MM.1S (cell line): ENCODE data around the gene FER.

ENCODE experiments used
- DNase-seq: peaks from one replicate; pipeline ENCODE4 v3.0.0-alpha.2; 2015
- H2AFZ ChIP-seq: fragments of 300-600 bp; sonication (generic); 2 replicates; pipeline ENCODE4 v1.6.0; 2016; ENCODE audit warnings: antibody characterized with exemption, low read length
- H3F3A ChIP-seq: fragments of 300-600 bp; sonication (generic); 2 replicates; pipeline ENCODE4 v1.6.1; 2016; ENCODE audit warnings: mild to moderate bottlenecking, antibody characterized with exemption, low read length, moderate library complexity, mixed read lengths; ENCODE audit not compliant: insufficient read depth
- H3K27ac ChIP-seq: fragments of 300-600 bp; sonication (generic); 2 replicates; pipeline ENCODE4 v1.5.1; 2016; ENCODE audit warnings: mild to moderate bottlenecking, low read length
- H3K27me3 ChIP-seq: fragments of 300-600 bp; sonication (generic); replicated peaks from 2 replicates; pipeline ENCODE4 v1.6.0; 2016; ENCODE audit warnings: low read length; ENCODE audit not compliant: insufficient read depth
- H3K36me3 ChIP-seq: fragments of 300-600 bp; sonication (generic); replicated peaks from 2 replicates; pipeline ENCODE4 v1.6.1; 2016; ENCODE audit warnings: mild to moderate bottlenecking, low read length, mixed read lengths; ENCODE audit not compliant: insufficient read depth
- H3K4me1 ChIP-seq: fragments of 300-600 bp; sonication (generic); 2 replicates; pipeline ENCODE4 v1.6.1; 2016; ENCODE audit warnings: low read length, mixed read lengths
- H3K4me2 ChIP-seq: fragments of 300-600 bp; sonication (generic); 2 replicates; pipeline ENCODE4 v1.6.0; 2016; ENCODE audit warnings: low read depth, low read length
- H3K4me3 ChIP-seq: fragments of 300-600 bp; sonication (generic); 2 replicates; pipeline ENCODE4 v1.5.1; 2016; ENCODE audit warnings: low read length, mixed read lengths
- H3K79me2 ChIP-seq: fragments of 300-600 bp; sonication (generic); 2 replicates; pipeline ENCODE4 v1.6.1; 2016; ENCODE audit warnings: mixed run types, low read length, mixed read lengths
- H3K9ac ChIP-seq: fragments of 300-600 bp; sonication (generic); 2 replicates; pipeline ENCODE4 v1.6.1; 2016; ENCODE audit warnings: low read length, mixed read lengths
- H3K9me2 ChIP-seq: fragments of 300-600 bp; sonication (generic); replicated peaks from 2 replicates; pipeline ENCODE4 v1.6.1; 2016; ENCODE audit warnings: mild to moderate bottlenecking, low read length, mixed read lengths; ENCODE audit not compliant: insufficient read depth
- H3K9me3 ChIP-seq: fragments of 300-600 bp; sonication (generic); replicated peaks from 2 replicates; pipeline ENCODE4 v1.6.1; 2016; ENCODE audit warnings: mild to moderate bottlenecking, low read length, mixed read lengths; ENCODE audit not compliant: insufficient read depth
- H4K20me1 ChIP-seq: fragments of 300-600 bp; sonication (generic); 2 replicates; pipeline ENCODE4 v1.6.1; 2016; ENCODE audit warnings: mild to moderate bottlenecking, low read length, moderate library complexity, mixed read lengths; ENCODE audit not compliant: insufficient read depth
- EZH2 ChIP-seq: fragments of 300-600 bp; sonication (generic); optimal IDR thresholded peaks from 2 replicates; pipeline ENCODE3; 2017; ENCODE audit warnings: low read depth, mild to moderate bottlenecking, antibody characterized with exemption, low read length, mixed read lengths
- EZH2phosphoT487 ChIP-seq: fragments of 300-600 bp; sonication (generic); IDR thresholded peaks from 2 replicates; pipeline ENCODE4 v1.6.1; 2018; ENCODE audit warnings: antibody characterized with exemption, low read length
- TF ChIP-seq, protein P1 (sequence below): fragments of 300-600 bp; sonication (generic); IDR thresholded peaks from 2 replicates; pipeline ENCODE4 v1.5.1; 2016; ENCODE audit warnings: antibody characterized with exemption, low read length, mixed read lengths

FER gene

DNA sequence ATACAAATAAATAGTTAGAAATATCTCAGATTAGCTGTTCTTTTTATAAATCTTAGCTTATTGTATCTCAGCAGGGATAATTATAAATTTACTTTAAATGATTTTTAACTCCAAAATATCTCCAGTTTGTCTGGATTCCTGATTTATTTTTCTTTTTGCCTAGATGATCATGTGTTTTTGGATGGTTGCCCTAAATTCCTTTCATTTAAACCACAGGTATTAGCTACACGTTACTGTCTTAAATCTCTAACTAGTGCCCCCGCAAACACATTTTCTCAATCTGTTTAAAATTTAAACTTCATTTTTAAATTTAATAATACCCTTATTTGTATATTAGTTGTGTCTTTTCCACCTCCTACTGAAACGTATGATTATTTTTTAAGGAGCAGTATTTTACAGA lies 5.6 kb downstream of the FER start:
- Histone ChIP-seq H3K36me3 (no peaks in the 10 kb centered on the region), H3K27me3 (no peaks in the 10 kb centered on the region), H3K4me2 (no peak overlapping the region), H4K20me1 (no peaks in the 10 kb centered on the region), H3K4me1 (peaks cover 6% of the 10 kb centered on the region; the same call in 1 of the 2 replicates), H3K9me3 (no peaks in the 10 kb centered on the region), H2AFZ (no peak overlapping the region), H3K4me3 (no peak overlapping the region), H3K9ac (no peak overlapping the region), H3K9me2 (no peaks in the 10 kb centered on the region), H3K79me2 (0 out of 2 replicates have a peak, but pooled peaks cover 3% of the 10 kb centered on the region), H3K27ac (no peak overlapping the region), H3F3A (no peaks in the 10 kb centered on the region)
- no peak for DNase-seq
- TF ChIP-seq EZH2phosphoT487, result no peak
- TF ChIP-seq, protein P1, sequence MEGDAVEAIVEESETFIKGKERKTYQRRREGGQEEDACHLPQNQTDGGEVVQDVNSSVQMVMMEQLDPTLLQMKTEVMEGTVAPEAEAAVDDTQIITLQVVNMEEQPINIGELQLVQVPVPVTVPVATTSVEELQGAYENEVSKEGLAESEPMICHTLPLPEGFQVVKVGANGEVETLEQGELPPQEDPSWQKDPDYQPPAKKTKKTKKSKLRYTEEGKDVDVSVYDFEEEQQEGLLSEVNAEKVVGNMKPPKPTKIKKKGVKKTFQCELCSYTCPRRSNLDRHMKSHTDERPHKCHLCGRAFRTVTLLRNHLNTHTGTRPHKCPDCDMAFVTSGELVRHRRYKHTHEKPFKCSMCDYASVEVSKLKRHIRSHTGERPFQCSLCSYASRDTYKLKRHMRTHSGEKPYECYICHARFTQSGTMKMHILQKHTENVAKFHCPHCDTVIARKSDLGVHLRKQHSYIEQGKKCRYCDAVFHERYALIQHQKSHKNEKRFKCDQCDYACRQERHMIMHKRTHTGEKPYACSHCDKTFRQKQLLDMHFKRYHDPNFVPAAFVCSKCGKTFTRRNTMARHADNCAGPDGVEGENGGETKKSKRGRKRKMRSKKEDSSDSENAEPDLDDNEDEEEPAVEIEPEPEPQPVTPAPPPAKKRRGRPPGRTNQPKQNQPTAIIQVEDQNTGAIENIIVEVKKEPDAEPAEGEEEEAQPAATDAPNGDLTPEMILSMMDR, result no peak
- no peak for TF ChIP-seq EZH2

- TF ChIP-seq EZH2 (no peak), EZH2phosphoT487 (no peak)
- TF ChIP-seq, protein P1, result no peak
- 0 out of 2 replicates have a peak, but pooled peaks cover 3% of the 10 kb centered on the region for H3K79me2 ChIP-seq
- no peak overlapping the region for H3K27ac ChIP-seq
- no peak overlapping the region for H3K4me3 ChIP-seq
- H3K27me3 ChIP-seq, result no peaks in the 10 kb centered on the region
- H3K4me2 ChIP-seq, result no peak overlapping the region
- H3K9me2 ChIP-seq, result no peaks in the 10 kb centered on the region
- peaks cover 6% of the 10 kb centered on the region; the same call in 1 of the 2 replicates for H3K4me1 ChIP-seq
- H3F3A ChIP-seq, result no peaks in the 10 kb centered on the region
- H4K20me1 ChIP-seq, result no peaks in the 10 kb centered on the region
- H3K36me3 ChIP-seq, result no peaks in the 10 kb centered on the region
- H3K9ac ChIP-seq, result no peak overlapping the region
- H3K9me3 ChIP-seq, result no peaks in the 10 kb centered on the region
- H2AFZ ChIP-seq, result no peak overlapping the region
- DNase-seq, result no peak
Measured at GRCh38 chr5:108753877-108754276, 6.2 kb downstream of the FER start.

DNA sequence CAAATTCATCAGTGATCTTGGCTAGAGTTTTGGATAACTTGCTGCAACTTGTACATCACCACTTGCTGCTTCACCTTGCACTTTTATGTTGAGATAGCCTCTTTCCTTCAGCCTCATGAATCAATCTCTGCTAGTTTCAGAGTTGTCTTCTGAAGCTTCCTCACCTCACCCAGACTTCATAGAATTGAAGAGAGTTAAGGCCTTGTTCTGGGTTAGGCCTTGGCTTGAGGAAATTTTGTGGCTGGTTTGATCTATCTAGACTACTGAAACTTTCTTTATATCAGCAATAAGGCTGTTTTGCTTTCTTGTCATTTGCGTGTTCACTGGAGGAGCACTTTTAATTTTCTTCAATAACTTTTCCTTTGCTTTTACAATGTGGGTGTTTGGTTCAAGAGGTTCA lies 12.8 kb downstream of the FER start:
- H3F3A ChIP-seq, result no peaks in the 10 kb centered on the region
- TF ChIP-seq EZH2, result no peak
- TF ChIP-seq EZH2phosphoT487, result no peak
- TF ChIP-seq, protein P1, result no peak

More for the DNA sequence above, 12.8 kb downstream of the FER start:
- Histone ChIP-seq H3K4me1 (no peaks in the 10 kb centered on the region), H3K4me2 (no peak overlapping the region), H3K79me2 (no peaks in the 10 kb centered on the region), H3K4me3 (no peak overlapping the region), H3K36me3 (no peaks in the 10 kb centered on the region), H3K27me3 (no peaks in the 10 kb centered on the region), H3K9me3 (no peaks in the 10 kb centered on the region), H2AFZ (no peak overlapping the region), H3K9me2 (no peaks in the 10 kb centered on the region), H3K9ac (no peak overlapping the region), H3K27ac (no peak overlapping the region), H4K20me1 (no peaks in the 10 kb centered on the region)
- no peak for DNase-seq
